SU-DHL-6 (cell line): ENCODE data around the gene REM1.
"Not testable (repeated sequence)": the region's sequence is repeated elsewhere in the genome, so short reads cannot be mapped to it uniquely, and the experiment has no call there.

ENCODE experiments used
- H2AFZ ChIP-seq: fragments of 200-600 bp; sonication (generic); 2 replicates; pipeline ENCODE4 v1.6.1; 2014; ENCODE audit warnings: low read depth, mild to moderate bottlenecking, moderate library complexity, mixed read lengths, antibody characterized with exemption, low read length; ENCODE audit not compliant: severe bottlenecking
- H3F3A ChIP-seq: fragments of 200-600 bp; shearing (Covaris generic); 2 replicates; pipeline ENCODE4 v1.6.0; 2016; ENCODE audit warnings: antibody characterized with exemption, mild to moderate bottlenecking; ENCODE audit not compliant: insufficient read depth
- H3K27ac ChIP-seq: fragments of 200-600 bp; sonication (generic); 2 replicates; pipeline ENCODE4 v1.5.1; 2016; ENCODE audit warnings: low read depth, mild to moderate bottlenecking, low read length, moderate library complexity, mixed read lengths
- H3K27me3 ChIP-seq: fragments of 200-600 bp; sonication (generic), shearing (Covaris generic); 2 replicates; pipeline ENCODE4 v1.6.0; 2014; ENCODE audit warnings: mild to moderate bottlenecking, low read length
- H3K36me3 ChIP-seq: fragments of 200-600 bp; sonication (generic); 2 replicates; pipeline ENCODE4 v1.6.1; 2014; ENCODE audit warnings: mild to moderate bottlenecking, low read length, mixed read lengths
- H3K4me2 ChIP-seq: fragments of 300-600, 200-600 bp; shearing (Covaris generic), sonication (generic); 2 replicates; pipeline ENCODE4 v1.6.0; 2014; ENCODE audit warnings: low read length, low read depth, mild to moderate bottlenecking; ENCODE audit not compliant: poor library complexity, severe bottlenecking
- H3K4me3 ChIP-seq: fragments of 200-600 bp; sonication (generic); 2 replicates; pipeline ENCODE4 v1.5.1; 2014; ENCODE audit warnings: antibody characterized with exemption, low read length, mild to moderate bottlenecking, mixed read lengths; ENCODE audit not compliant: insufficient read depth, poor library complexity, severe bottlenecking
- H3K79me2 ChIP-seq: fragments of 200-600 bp; sonication (generic); 2 replicates; pipeline ENCODE4 v1.6.1; 2014; ENCODE audit warnings: mild to moderate bottlenecking, low read length, moderate library complexity; ENCODE audit not compliant: insufficient read depth
- H3K9ac ChIP-seq: fragments of 200-600 bp; sonication (generic); 2 replicates; pipeline ENCODE4 v1.7.0; 2014; ENCODE audit warnings: mild to moderate bottlenecking, low read length
- H3K9me2 ChIP-seq: fragments of 200-600 bp; sonication (generic); replicated peaks from 2 replicates; pipeline ENCODE4 v1.6.1; 2014; ENCODE audit warnings: low read length; ENCODE audit not compliant: insufficient read depth
- H3K9me3 ChIP-seq: fragments of 200-600 bp; sonication (generic); 2 replicates; pipeline ENCODE4 v1.6.1; 2014; ENCODE audit warnings: low read length, mixed read lengths; ENCODE audit not compliant: insufficient read depth
- H4K20me1 ChIP-seq: fragments of 200-600 bp; sonication (generic); 2 replicates; pipeline ENCODE4 v1.6.1; 2014; ENCODE audit warnings: low read depth, mild to moderate bottlenecking, antibody characterized with exemption, low read length, moderate library complexity, mixed read lengths
- EZH2phosphoT487 ChIP-seq: fragments of 200-600 bp; sonication (generic), shearing (Covaris generic); conservative IDR thresholded peaks from 2 replicates; pipeline ENCODE4 v1.6.1; 2018; ENCODE audit warnings: mild to moderate bottlenecking, antibody characterized with exemption, low read length, moderate library complexity, mixed read lengths
- TF ChIP-seq, protein P1 (sequence below): fragments of 200-600 bp; sonication (generic); IDR thresholded peaks from one replicate; pipeline ENCODE4 v1.5.1; 2017; ENCODE audit warnings: antibody characterized with exemption, mild to moderate bottlenecking, low read length, moderate library complexity; ENCODE audit not compliant: insufficient read depth, poor library complexity, severe bottlenecking

REM1 gene

GRCh38 chr20:31502884-31503673 lies 28.0 kb downstream of the REM1 start:
- not testable (repeated sequence) for H4K20me1 ChIP-seq, H3K4me3 ChIP-seq, H3K9ac ChIP-seq, H3K4me2 ChIP-seq, H3K36me3 ChIP-seq, H2AFZ ChIP-seq, H3K27ac ChIP-seq, H3K9me2 ChIP-seq, H3K27me3 ChIP-seq, H3F3A ChIP-seq, H3K9me3 ChIP-seq, H3K79me2 ChIP-seq
- TF ChIP-seq, protein P1, sequence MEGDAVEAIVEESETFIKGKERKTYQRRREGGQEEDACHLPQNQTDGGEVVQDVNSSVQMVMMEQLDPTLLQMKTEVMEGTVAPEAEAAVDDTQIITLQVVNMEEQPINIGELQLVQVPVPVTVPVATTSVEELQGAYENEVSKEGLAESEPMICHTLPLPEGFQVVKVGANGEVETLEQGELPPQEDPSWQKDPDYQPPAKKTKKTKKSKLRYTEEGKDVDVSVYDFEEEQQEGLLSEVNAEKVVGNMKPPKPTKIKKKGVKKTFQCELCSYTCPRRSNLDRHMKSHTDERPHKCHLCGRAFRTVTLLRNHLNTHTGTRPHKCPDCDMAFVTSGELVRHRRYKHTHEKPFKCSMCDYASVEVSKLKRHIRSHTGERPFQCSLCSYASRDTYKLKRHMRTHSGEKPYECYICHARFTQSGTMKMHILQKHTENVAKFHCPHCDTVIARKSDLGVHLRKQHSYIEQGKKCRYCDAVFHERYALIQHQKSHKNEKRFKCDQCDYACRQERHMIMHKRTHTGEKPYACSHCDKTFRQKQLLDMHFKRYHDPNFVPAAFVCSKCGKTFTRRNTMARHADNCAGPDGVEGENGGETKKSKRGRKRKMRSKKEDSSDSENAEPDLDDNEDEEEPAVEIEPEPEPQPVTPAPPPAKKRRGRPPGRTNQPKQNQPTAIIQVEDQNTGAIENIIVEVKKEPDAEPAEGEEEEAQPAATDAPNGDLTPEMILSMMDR, result peak; percentile 82

DNA sequence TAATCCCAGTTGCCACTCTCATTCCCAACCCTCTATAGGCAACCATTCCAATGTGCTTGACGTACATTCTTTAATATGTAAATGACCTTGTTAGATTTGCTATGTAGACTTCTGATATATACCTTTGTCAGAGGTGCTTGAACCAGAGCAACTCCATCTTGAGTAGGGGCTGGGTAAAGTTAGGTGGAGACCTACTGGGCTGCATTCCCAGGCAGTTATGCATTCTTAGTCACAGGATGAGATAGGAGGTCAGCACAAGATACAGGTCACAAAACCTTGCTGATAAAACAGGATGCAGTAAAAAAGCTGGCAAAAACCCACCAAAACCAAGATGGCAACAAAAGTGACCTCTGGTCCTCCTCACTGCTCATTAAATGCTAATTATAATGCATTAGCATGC lies 30.8 kb downstream of the REM1 start:
- Histone ChIP-seq H3K9me3 (no peaks in the 10 kb centered on the region), H4K20me1 (no peaks in the 10 kb centered on the region), H3K27me3 (no peaks in the 10 kb centered on the region), H3K9me2 (no peaks in the 10 kb centered on the region), H3K36me3 (no peaks in the 10 kb centered on the region), H3K9ac (no peak overlapping the region), H2AFZ (no peak overlapping the region), H3K4me2 (no peak overlapping the region), H3K79me2 (no peaks in the 10 kb centered on the region), H3K27ac (no peak overlapping the region), H3K4me3 (no peak overlapping the region), H3F3A (no peaks in the 10 kb centered on the region)
- TF ChIP-seq EZH2phosphoT487, result no peak
- TF ChIP-seq, protein P1, result no peak

GRCh38 chr20:31508517-31509244 lies 33.6 kb downstream of the REM1 start:
- Histone ChIP-seq H3F3A (no peaks in the 10 kb centered on the region), H3K4me3 (no peak overlapping the region), H3K27ac (no peak overlapping the region), H2AFZ (no peak overlapping the region), H3K4me2 (no peak overlapping the region), H3K9ac (no peak overlapping the region), H3K27me3 (no peaks in the 10 kb centered on the region), H3K9me2 (no peaks in the 10 kb centered on the region), H3K79me2 (no peaks in the 10 kb centered on the region), H3K9me3 (no peaks in the 10 kb centered on the region), H3K36me3 (no peaks in the 10 kb centered on the region), H4K20me1 (no peaks in the 10 kb centered on the region)
- TF ChIP-seq, protein P1, result no peak
- TF ChIP-seq EZH2phosphoT487, result no peak
